Colon (tissue), 2 donors: ENCODE results near the gene CES2.

Source experiments
- FAIRE-seq: peaks from 2 replicates; lab custom pipeline; 2012; peaks lifted over from hg19 to GRCh38; lab: Jason Lieb, UNC
- donor health status: control.
- donor health status: control.

CES2 gene

DNA sequence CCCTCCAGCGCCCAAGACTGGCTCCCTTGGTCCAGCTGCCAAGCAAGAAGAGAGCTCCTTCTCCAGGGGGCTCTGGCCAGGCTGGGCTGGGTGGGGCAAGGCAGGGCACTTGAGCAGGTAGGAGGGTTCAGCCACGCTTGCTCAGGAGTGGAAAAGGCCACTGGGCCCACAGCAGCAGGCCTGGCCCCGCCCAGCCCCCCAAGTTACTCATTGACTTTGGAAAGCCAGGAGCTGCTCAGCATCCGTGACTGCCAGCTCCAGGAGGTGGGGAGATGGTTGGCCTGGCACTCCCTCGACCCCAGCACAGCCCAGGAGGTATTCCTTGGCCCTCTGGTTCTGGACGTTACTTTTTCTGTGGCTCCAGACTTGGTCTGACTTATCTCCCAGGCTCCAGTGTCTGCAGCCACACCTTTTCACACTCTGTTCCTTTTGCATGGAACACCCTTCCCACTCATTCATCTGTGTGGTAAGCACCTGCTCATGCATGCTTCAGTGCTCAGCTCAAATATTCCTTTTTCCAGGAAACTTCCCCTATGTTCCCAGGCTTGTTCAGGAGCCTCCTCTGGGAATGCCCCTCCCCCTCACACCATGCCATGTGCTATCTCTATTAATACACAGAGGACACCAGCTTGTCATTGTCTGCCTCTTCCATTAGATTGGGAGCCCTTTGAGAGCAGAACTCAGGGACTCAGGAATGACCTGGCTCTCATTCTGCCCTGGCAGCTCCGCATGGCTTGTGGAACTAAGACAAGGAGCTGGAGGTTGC, 16.3 kb upstream of the CES2 start, which contains the start of gene CDH16:
Gene CDH16, minus strand, starts transcription at position 83 of the 766 bp plus-strand sequence. CDS start 820 bp downstream, outside the sequence.
- FAIRE-seq: no peak

DNA sequence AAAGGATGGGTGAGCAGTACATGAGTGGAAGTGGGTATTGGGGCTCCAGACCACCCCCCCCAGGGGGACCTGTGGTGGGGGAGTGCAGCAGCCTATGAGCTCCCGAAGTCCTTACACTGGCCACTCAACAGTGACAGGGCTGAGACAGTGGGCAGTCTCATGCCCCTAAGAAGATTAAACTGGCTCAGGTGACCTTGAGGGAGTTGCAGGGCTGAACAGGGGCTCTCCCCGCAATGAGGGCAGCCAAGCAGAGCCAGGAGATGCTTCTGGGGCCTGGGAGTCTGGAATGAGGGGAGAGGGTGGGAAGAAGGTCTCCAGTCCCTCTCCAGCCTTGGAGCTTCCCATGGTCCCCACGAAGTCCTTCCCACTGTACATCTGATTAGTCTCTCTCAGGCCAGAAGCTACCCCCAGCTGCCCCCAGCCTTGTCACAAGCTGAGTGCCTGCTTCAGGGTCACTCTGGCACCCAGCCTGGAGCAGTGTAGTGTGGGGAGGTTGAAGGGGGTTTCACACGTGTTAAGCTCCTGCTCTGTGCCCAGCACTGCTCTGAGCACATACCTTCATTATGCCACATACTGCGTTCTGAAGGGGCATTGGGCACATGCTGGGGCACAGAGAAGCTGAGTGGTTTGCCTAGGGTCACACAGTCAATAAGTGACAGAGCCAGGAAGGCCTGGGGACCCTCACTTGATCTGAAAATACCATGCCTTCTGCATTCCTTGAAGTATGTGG, 15.6 kb upstream of the CES2 start:
- no peak for FAIRE-seq

DNA sequence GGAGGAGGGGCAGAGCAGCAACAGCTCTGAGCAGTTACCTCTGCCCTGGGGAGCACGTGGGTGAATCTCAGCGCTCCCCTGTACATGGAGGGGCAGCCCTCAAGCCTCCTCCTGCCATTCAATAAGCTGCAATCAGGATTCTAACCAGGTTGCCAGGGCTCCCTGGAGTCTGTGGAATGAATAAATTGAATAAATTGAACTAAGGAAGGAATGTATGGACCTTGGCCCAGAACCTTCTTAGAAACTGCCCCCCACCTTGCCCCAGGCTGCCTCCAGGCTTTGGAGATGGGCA, 15.1 kb upstream of the CES2 start:
- FAIRE-seq: no peak

DNA sequence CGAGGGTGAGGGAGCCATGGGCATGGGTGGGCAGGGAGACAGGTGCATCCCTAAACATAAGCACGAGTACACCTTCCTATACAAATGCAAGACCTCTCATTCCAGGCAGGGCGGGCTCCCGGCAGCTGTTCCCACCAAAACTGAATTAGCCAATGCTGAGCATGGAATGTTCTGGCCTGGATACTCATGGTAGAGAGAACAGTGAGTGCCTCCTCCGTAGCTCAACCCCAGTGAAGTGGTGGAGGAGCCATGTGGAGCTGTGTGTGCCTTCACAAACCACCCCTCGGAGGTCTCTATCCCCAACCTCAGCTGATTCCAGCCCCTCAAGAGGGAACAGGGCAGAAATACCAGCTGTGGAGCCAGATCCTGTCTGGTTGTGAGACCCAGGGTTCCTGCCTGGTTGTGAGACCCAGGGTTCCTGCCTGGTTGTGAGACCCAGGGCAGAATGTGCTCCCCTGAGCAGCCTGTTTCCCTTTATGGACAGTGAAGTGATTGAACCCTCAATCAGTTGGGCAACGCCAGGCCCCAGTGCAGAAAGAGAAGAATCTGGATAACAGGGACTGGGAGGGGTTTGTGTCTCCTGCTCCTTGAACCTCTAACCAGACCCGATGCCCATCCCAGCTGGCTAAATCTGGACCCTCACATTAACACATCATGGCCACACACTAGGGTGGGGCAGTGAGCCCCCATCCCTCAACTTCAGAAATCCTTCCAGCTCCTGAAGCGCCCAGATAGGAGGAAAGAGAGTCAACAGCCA, 14.2 kb upstream of the CES2 start:
- no peak for FAIRE-seq

DNA sequence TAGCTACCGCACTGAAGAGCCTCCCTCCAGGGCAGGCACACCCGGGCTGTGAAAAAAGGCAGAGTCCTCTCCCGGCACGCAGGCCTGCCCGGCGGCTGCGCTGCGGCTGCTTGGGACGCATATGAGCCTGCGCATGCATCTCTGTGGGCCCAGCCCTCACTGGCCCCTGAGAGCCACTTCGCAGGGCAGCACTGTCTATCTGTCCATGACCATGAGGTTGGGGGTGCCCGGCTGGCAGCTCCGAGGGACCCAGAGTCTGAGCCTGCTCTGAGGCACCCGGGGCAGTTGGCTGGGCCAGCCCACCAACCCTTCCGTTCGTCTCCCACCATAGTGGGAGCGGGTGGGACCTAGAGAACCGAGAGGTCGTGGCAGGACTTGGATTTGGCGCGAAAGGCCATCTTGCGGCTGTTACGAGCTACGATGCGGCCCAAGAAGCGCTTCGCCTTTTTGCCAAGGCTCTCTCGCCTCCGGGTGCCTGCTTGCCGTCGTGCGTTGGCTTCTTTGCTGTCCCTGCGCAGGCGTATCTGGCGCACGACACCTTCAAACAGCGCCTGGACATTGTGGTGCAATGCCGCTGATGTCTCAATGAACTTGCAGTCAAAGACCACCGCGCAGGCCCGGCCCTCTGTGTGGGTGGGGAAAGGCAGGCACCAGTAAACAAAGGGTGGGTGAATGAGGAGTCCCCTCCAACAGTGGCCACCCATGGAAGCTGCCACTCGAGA, 13.4 kb upstream of the CES2 start:
- FAIRE-seq: no peak

DNA sequence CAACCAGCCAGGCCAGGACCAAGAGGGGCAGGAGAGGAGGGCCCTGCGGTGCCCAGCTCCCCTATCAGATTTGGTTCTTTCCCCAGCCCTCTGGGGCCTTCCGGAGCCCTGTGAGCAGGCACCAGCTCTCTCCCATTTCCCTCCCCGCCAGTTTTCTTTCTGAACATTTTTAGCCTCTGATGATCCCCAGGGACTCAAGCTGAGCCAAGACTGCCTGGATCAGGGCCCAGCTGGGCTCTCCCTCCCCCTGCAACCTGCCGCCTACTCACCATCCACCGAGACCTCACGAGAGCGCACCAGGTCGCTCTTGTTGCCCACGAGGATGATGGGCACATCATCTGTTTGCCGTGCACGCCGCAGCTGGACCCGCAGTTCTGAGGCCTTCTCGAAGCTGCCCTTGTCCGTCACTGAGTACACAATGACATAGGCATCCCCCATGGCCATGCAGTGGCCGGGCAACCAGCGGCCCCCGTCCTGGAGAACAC, 12.0 kb upstream of the CES2 start:
- FAIRE-seq: no peak

DNA sequence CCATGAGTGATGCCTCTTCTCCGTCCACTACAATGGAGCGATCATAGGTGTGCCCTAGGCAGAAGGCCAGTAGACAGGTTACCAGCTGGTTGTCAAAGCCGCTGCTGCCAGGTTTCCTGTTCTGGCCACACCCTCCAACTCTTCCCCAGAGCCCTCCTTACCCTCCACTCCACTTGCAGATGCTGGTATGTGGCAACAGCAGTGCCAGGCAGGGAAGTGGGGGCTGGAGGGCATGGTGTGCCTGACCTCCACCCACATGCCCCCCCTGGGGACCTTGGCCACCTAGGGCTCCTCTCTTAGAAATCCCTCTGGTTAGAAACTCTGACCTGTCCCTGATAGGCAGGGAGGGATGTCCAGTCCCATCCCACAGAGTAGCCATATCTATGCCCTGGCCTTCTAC, 11.4 kb upstream of the CES2 start:
- FAIRE-seq: no peak

DNA sequence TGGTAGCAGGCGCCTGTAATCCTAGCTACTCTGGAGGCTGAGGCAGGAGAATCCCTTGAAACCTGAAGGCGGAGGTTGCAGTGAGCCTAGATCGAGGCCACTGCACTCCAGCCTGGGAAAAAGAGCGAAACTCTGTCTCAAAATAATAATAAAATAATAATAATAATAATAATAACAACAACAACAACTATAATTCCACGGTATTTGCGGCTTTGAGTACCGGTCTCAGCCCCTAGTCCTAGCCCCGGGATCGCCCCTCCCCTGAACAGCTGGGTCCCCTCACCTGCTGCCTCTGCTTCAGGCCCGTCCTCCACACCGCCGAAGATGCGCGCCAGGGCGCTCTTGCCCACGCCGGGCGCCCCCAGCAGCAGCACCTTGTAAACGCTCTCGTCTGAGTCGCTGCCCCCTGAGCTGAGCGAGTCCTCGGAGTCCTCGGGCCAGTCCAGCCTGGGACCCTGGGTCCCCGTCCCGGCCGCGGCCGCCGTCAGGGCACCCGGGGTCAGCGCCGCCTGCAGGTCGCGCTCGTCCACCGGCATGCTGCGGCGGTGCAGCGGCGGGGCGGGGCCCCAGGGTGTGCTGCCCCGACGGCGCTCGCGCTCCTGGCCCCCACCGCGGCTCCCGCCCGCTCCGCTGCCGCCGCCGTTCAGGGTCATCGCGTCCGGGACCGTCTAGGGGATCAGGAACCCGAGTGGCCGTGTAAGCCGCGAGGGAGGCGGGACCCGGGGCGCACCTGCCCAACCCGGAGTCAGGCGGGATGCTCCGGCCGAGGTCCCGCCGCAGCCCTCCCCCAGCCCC, 10.6 kb upstream of the CES2 start:
- FAIRE-seq: no peak

DNA sequence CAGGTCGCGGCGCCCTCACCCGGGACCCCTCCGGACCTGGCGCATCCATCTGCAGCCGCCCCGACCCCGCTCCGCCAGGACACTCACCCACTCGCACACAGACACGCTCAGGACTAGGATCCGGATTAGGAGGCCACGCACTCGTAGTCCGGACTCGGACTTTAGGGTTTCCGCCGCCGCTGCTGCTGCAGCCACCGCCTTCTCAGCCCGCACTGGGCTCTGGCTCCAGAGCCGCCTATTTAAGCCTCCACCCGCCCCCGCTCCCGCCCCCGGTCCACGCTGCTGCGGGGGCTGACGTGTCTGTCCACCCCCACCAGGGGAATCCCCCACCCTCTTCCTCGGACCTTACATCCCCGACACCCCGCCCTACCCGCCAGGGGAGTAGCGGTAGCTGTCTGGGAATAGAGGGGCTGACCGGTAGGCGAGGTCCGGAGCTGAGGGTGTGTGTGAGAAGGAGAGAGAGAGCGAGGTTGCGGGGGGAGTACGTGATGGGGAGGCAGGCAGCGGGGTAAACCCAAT, 9.9 kb upstream of the CES2 start, which contains the start of gene RRAD:
Gene RRAD, minus strand, starts transcription at position 214 of the 519 bp plus-strand sequence. CDS start 356 bp downstream, outside the sequence.
- FAIRE-seq: no peak

DNA sequence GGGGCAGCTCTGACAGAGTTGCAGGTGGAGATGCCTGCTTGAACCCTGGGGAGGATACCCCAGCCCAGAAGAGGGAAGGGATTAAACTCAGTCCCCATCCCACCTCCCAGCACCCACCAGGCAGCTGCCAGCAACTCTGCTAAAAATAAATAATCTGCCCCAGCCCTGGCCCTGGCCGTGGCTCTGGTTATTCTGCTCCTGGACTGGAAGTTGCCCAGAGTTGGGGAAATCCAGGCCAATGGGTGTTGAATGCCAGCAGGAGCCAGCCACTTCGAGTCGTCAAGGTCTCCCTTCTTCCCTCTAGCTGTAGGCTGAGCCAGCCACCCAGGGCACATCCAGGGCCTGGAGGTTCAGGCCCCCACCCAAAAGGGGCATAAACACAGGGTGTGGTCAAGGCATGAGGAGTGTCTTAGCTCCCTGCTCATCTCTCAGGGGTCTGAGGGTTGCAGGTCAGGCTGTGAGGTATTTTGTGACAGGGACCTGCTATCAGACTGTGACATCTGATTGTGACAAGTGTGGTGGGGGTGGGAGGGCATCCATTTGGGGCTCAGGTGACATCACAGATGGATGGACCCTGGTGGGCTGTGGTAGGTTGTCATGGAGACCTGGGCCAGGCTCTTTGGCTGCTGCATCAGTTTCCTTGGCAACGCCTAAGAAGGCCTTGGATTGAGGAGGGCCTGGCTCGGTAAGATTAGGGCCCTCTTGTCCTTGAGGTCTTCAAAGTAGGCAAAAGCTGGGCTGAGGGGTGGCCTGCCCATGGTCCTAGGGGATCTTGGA, 9.0 kb upstream of the CES2 start:
- no peak for FAIRE-seq

DNA sequence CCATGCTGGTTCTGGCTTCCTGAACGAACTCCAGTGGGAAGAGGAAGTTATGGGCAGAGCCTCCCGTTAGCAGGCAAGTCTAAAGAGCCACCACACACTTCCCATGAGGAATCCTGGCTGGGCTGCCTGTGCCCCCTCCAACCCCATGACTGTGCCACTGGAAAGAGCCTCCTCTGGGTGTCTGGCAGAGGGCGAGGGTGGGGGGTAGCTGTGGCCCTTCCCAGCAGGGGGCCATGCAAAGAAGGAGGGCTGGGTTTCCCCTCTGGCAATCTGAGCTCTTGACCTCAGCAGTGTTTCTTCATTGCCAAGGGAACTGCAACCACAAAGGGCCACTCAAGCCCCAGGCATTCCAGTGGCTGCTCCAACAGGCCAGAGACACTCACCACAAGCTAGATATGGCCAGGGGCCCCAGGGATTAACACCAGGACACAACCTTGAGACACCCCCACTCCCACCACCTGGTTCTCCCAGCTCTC, 8.3 kb upstream of the CES2 start:
- no peak for FAIRE-seq

DNA sequence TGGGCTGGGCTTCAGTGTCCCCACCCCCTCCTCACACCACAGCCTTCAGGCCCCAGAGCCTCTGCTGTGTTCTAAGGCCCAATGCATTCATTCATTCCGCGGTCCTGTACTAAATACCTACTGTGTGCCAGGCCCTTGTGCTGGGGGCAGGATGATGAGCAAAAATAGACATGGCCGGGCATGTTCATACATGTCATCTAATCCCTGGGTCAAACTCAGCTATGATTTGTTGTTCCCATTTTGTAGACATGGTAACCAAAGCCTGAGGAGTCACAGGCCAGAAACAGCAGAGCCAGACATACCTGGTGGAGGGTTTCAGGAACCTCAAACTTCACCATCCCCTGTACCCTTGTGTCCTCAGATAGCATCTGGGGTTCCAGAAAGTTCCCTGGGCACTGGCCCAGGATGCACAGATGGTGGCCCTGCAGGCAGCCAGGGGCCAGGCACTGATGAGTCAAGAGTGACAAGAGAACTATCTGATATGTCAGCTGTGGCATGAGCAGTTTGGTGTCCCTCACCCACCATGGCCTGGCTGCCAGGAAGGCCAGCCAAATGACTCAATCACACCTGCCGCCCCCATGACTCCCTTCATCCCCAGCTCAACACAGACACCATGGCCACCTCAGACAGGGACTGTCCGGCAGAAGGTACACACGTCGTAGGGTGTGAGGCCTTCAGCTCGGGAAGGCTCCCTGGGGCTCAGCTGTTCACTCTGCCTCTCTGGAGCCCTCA, 7.2 kb upstream of the CES2 start:
- FAIRE-seq: no peak

DNA sequence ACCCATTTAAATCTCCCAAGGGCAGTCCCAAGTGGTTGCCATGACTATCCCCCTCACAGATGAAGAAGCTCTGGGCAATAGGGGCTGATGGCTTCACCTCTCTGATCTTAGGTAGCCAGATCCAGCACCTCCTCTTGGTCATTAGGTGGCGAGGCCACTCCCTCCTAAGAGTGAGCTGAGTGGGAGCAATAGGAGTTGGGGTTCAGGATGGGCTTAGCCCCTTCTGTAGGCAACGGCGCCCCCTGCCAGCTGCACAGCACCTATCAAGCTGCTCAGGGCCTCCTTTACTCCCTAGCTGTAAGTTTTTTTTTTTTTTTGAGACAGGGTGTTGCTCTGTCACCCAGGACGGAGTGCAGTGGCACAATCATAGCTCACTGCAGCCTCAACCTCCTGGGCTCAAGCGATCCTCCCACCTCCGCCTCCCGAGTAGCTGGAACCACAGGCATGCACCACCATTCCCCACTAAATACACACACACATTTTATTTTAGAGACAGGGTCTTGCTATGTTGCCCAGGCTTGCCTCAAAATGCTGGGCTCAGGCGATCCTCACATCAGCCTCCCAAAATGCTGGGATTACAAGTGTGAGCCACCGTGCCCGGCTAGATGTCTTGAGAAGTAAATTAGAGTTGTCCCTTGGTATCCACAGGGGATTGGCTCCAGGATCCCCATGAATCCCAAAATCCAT, 6.5 kb upstream of the CES2 start:
- no peak for FAIRE-seq

DNA sequence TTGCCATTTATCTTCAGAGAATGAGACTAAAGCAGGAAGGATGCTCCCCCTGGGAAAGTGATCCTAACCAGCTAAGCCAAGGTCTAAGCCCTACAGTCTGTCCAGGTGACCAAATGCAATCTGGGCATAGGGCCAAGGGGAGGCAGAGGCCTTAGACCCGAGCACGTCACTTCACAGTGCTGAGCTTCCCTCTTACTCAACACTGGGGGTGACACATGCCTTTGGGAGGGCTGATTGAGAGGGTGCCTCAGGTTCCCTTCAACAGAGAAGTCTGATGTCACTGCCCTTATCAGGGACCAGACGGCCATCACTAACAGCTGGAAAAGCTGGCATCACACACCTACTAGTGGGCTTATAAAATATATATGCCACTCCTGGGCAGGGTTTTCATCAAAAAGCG, 5.1 kb upstream of the CES2 start:
- FAIRE-seq: no peak

DNA sequence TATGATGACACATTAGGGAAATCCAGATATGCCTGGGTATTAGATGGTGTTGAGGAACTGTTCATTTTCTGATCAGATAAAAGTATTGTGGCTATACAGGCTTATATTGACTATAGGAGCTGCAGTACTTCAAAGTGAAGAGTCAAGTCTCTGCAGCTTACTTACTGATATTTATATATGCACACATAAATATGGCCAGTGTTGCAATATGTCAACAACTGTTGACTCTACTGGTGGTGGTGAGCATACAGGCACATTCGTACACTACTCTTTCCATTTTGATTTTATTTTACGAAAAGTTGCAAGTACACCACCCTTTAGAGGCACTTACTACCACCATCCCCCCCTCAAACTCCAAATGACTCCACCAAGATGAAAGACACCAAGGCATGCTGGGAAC, 3.7 kb upstream of the CES2 start:
- no peak for FAIRE-seq

DNA sequence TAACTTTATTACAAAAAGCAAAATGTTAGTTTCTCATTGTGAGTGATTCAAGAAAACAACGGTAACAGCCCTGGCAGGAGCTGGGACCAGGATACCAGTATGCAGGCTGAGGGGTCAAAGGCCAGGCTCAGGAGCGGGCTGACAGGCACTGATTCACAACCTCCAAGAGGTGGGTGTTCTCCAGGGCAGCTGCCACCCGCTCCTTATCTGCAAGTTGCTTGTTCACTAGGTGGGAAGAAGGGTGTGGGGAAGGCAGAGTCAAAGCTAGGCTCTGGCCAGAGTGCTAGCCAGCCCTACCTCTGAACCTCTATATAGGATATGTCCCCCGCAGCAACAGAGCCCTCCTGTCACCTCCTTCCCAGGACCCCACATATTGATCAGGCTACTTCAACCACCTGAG, 3.2 kb upstream of the CES2 start:
- no peak for FAIRE-seq

DNA sequence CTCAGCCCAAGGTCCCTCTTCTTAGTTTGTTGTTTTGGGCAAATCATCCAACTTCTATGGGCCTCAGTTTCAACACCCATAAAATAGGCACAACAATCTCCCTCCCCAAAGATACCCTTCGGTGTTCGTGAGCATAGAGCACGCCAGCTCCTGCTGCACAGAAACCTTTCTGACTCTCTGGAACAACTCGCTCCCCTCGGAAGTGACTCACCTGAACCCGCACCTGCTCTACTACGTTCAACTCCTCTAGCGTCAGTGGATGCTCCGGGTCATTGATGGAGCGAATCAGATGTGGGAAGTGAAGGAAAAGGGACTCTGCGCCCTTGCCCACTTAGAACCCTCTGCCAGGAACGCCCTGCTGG, 1.6 kb upstream of the CES2 start:
- FAIRE-seq: no peak

DNA sequence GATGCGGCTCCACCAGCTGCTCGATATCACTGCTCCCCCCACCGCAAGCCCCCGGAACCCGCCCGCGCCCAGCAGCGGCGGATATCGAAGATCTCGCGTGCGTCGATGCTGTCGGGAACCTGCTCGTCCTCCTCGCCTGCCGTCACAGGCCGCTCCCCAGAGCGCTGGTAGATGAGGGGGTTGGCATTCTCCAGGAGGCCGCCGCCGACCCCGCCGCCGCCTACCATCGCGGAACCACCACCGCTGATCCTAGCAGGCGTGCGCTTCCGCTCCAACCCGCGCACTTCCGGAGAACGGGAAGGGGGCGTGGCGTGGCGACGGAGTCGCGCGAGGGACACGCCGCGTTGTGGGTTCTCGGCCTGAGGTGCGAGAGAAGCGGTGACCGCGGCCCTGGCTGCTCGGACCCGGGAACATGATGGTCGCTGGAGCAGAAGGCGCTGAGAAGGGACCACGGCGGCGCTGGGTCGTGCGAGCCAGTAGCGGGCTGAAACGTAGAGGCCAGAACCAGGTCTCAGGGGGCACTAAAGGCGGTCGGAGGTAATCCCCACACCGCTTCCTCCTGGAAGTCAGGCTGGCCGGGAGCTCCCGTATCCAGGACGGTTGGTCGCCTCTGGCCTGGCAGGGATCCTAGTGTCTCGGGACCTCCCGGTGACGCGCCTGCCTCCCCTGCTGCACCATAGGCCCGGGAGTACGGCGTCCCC, 1.0 kb upstream of the CES2 start, which contains the start of gene CIAO2B:
Gene CIAO2B, minus strand, starts transcription at position 265 of the 701 bp plus-strand sequence. Its CDS starts 38 bp downstream, at position 227.
- no peak for FAIRE-seq
